BE2C (cell line): ENCODE results near the gene B4GALNT3.

ENCODE experiments used
- DNase-seq: peaks from one replicate; pipeline ENCODE4 v3.0.0-alpha.2; 2020
- H3K27me3 ChIP-seq: fragments of 250-450 bp; sonication (Bioruptor Pico); 2 replicates; pipeline ENCODE4 v1.5.1; 2020; ENCODE audit warnings: mild to moderate bottlenecking
- H3K36me3 ChIP-seq: fragments of 250-450 bp; sonication (Bioruptor Pico); 2 replicates; pipeline ENCODE4 v1.5.1; 2020; ENCODE audit warnings: mild to moderate bottlenecking
- H3K4me1 ChIP-seq: fragments of 250-450 bp; sonication (Bioruptor Pico); 2 replicates; pipeline ENCODE4 v1.5.1; 2020
- H3K4me3 ChIP-seq: 2 replicates; pipeline ENCODE4 v1.5.1; 2011; ENCODE audit warnings: low read depth, low read length
- H3K9me3 ChIP-seq: fragments of 250-450 bp; sonication (Bioruptor Pico); 2 replicates; pipeline ENCODE4 v1.5.1; 2020
- TF ChIP-seq, protein P1 (sequence below): IDR thresholded peaks from 2 replicates; pipeline ENCODE4 v1.5.1; 2012; ENCODE audit warnings: mild to moderate bottlenecking, low read depth, low read length

Gene B4GALNT3

DNA sequence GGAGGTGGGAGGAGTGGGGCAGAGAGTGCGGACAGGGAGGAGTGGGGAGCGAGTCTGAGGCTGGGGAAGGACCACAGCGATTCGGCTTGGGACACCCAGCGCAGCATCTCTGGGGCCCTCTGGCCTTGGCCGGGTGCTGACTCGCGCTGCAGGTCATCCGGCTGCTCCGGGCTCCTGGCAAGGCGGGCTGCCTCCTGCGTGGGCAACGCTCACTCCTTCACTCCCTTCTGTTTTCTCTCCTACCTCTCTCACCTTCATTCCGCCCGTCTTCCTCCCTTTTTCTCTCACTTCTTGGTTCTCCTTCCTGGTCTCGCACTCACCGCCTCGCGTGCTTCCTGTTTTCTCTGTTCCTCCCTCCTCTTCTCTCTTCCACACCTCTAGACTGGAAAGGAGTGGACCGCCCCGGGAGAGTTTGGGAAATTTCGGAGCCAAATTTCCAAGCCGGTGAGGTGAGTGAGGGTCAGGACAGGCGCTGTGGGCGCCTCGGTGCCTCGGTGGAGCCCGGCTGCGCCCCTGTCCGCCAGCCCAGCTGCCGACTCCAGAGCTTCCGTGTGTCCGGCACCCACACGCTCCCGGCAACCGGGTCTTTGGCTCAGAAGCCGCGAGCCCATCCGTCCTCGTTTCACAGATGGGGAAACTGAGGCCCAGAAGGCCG is 86.7 kb downstream of the B4GALNT3 start:
- Histone ChIP-seq H3K4me3 (no peak overlapping the region), H3K36me3 (no peaks in the 10 kb centered on the region), H3K27me3 (peaks cover 5% of the 10 kb centered on the region), H3K9me3 (no peaks in the 10 kb centered on the region), H3K4me1 (no peaks in the 10 kb centered on the region)
- TF ChIP-seq, protein P1, sequence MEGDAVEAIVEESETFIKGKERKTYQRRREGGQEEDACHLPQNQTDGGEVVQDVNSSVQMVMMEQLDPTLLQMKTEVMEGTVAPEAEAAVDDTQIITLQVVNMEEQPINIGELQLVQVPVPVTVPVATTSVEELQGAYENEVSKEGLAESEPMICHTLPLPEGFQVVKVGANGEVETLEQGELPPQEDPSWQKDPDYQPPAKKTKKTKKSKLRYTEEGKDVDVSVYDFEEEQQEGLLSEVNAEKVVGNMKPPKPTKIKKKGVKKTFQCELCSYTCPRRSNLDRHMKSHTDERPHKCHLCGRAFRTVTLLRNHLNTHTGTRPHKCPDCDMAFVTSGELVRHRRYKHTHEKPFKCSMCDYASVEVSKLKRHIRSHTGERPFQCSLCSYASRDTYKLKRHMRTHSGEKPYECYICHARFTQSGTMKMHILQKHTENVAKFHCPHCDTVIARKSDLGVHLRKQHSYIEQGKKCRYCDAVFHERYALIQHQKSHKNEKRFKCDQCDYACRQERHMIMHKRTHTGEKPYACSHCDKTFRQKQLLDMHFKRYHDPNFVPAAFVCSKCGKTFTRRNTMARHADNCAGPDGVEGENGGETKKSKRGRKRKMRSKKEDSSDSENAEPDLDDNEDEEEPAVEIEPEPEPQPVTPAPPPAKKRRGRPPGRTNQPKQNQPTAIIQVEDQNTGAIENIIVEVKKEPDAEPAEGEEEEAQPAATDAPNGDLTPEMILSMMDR, result no peak
- no peak for DNase-seq

DNA sequence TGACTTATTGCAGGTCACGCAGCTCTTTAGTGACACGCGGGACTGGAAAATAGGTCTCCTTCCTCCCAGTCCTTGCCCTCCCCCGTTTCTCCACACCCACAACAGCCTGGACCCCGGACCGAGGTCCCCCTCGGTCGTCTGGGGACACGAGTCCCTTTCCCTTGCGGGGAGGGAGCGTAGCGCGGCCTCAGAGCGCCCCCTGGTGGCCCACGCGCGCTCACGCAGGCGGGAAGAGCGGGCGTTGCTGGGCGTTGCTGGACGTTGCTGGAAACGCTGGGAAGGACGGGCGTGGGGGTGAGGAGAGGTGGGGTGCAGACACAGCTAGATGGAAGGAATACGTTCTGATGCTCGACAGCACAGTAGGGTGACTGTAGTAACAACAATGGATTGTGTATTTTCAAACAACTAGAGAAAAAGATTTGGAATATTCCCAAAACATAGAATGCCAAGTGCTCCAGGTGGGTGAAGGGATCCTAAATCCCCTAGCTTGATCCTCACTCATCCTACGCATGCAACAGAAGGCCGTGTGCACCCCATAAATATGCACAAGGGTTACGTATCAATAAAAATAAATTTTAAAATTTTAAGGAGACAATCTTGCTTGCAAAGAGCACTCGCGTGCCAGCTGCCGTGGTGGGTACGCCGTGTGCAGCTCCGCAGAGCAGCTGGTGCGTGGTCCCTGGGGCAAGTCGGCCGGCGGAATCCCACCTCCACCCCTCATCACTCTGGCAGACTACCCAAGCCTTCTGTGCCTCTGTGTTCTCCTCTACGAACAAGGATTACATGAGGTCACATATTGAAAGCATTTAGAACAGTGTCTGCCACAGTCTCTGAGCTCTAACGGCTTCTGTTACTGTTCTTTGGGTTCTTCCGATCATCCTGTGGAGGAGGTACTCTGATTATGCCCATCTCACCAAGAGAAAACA is 87.4 kb downstream of the B4GALNT3 start:
- DNase-seq, result peak; percentile 75
- Histone ChIP-seq H3K36me3 (no peaks in the 10 kb centered on the region), H3K4me1 (no peaks in the 10 kb centered on the region), H3K4me3 (peak overlapping the region; percentile 22; the same call in 1 of the 2 replicates), H3K9me3 (no peaks in the 10 kb centered on the region), H3K27me3 (peaks cover 5% of the 10 kb centered on the region)
- TF ChIP-seq, protein P1, result peak; percentile 96

DNA sequence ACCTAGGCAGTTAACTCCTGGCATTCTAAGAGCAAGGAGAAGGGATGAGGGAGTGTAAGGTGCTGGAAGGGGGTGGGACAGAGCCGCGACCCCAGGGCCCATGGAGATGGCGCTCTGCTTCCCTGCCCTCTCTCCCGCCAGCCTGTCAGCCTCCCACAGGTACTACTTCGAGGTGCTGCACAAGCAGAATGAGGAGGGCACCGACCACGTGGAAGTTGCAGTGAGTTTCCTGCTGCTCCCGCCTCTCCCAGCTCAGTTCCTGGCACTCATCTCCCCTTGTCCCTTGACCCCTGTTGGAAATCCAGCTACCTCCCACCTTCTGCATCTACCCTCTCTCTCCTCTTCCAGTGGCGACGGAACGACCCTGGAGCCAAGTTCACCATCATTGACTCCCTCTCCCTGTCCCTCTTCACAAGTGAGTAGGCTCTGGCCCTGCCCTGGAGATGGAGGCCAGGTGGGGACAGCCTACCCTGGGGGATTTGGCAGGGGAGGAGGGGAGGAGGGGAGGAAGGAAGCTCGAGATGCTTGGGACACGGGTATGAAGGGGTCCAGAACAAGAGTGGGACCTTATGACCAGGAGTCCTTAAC is 88.2 kb downstream of the B4GALNT3 start:
- Histone ChIP-seq H3K36me3 (no peaks in the 10 kb centered on the region), H3K4me3 (no peak overlapping the region), H3K4me1 (no peaks in the 10 kb centered on the region; the same call in 1 of the 2 replicates), H3K27me3 (peaks cover 5% of the 10 kb centered on the region), H3K9me3 (no peaks in the 10 kb centered on the region)
- TF ChIP-seq, protein P1, result no peak
- no peak for DNase-seq

DNA sequence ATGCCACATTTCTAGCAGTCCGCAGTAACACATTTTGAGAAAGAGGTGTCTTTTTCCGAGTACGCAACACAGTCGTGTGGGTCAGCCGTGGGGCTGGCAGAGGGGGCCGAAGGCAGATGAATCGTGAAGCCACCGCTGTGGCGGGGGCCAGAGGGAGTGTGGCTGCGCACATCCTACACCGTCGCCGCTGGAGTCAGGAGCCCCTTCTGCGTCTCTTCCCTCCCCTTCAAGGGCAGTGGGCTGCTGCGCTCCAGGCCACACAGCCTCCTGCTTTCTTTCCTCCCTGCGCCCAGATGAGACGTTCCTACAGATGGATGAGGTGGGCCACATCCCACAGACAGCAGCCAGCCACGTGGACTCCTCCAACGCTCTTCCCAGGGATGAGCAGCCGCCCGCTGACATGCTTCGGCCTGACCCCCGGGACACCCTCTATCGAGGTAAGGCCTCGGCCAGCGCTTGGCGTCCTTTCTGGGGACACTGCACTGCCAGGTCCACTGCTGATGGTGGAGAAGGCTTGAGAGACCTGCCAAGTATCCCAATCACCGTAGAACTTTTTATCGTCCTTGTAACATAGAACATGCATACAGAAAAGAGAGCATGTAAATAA is 89.8 kb downstream of the B4GALNT3 start:
- H3K27me3 ChIP-seq, result peaks cover 5% of the 10 kb centered on the region
- H3K36me3 ChIP-seq, result no peaks in the 10 kb centered on the region
- H3K4me1 ChIP-seq, result no peaks in the 10 kb centered on the region; the same call in 1 of the 2 replicates
- no peak for DNase-seq
- H3K4me3 ChIP-seq, result no peak overlapping the region
- H3K9me3 ChIP-seq, result no peaks in the 10 kb centered on the region
- TF ChIP-seq, protein P1, result no peak

DNA sequence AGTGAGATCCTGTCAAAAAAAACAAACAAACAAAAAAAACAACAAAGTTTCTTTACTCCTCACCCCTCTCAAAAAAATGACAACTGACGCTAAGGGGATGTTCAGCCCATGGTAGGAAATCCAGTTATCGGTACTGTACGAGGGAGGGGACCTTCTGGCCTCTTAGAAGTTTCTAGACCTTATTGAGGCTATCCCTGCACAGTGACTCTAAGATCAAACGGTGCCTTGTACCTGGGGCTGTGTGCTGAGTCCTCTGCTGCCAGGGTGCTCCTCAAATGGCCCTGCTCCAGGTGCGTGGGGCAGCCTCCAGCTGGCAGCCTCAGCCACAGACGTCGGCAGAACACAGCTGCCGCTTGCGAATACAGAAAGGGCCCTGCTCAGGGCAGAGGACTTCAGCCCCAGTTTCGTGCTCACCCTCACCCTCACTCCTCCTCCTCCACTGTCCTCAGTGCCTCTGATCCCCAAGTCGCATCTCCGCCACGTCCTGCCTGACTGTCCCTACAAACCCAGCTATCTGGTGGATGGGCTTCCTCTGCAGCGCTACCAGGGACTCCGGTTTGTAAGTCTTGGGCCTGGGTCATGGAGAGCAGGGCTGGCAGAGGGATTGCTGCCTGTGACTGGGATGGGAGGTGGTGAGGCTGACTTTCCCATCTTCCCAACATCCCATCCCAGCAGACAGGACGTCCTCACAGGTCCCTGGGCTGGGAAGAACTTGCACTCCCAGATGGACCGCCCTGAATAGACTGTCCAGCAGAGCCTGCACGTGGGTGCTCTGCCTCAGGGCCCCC is 90.9 kb downstream of the B4GALNT3 start:
- Histone ChIP-seq H3K36me3 (no peaks in the 10 kb centered on the region), H3K4me3 (no peak overlapping the region), H3K9me3 (no peaks in the 10 kb centered on the region), H3K4me1 (no peaks in the 10 kb centered on the region; the same call in 1 of the 2 replicates), H3K27me3 (peaks cover 5% of the 10 kb centered on the region)
- DNase-seq, result no peak
- TF ChIP-seq, protein P1, result no peak
